Measurements from ENCODE around the gene KSR2.

DNA sequence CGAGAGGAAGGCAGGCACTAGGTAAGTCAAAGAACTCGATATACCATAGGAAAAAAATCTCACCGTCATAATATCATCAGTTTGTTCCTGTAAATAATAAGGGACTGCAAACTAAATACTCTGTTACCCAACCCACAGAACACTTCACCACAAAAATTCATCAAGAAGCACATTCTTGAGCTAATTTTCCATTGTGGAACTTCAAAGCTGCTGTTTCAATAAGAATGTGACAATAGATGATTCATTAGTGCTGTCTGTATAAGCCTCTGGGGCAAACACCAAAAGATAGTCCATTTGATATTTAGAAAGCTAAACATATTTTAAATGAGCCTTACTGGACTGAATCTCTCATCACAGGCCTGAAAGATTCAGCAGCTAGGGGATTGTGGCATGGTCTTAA is 219.4 kb downstream of the KSR2 start:
- TF ChIP-seq, protein P1, sequence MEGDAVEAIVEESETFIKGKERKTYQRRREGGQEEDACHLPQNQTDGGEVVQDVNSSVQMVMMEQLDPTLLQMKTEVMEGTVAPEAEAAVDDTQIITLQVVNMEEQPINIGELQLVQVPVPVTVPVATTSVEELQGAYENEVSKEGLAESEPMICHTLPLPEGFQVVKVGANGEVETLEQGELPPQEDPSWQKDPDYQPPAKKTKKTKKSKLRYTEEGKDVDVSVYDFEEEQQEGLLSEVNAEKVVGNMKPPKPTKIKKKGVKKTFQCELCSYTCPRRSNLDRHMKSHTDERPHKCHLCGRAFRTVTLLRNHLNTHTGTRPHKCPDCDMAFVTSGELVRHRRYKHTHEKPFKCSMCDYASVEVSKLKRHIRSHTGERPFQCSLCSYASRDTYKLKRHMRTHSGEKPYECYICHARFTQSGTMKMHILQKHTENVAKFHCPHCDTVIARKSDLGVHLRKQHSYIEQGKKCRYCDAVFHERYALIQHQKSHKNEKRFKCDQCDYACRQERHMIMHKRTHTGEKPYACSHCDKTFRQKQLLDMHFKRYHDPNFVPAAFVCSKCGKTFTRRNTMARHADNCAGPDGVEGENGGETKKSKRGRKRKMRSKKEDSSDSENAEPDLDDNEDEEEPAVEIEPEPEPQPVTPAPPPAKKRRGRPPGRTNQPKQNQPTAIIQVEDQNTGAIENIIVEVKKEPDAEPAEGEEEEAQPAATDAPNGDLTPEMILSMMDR (IDR thresholded peaks at IDR 0.05), result no peak
- TF ChIP-seq EZH2phosphoT487 (IDR thresholded peaks at IDR 0.05), result no peak
